KMS-11 (cell line): ENCODE data around the gene TWIST2.

Experiments used
- H2AFZ ChIP-seq: fragments of 200-600 bp; sonication (generic); 2 replicates; pipeline ENCODE4 v1.6.1; 2016; ENCODE audit warnings: antibody characterized with exemption, mixed run types, low read depth
- H3K27ac ChIP-seq: fragments of 200-600 bp; sonication (generic); 2 replicates; pipeline ENCODE4 v1.6.1; 2016; ENCODE audit warnings: mild to moderate bottlenecking, mixed run types
- H3K27me3 ChIP-seq: fragments of 200-600 bp; sonication (generic); 2 replicates; pipeline ENCODE4 v1.6.1; 2017; ENCODE audit warnings: mild to moderate bottlenecking, low read depth, mixed run types, moderate library complexity; ENCODE audit not compliant: insufficient read depth
- H3K36me3 ChIP-seq: fragments of 200-600 bp; sonication (generic); 2 replicates; pipeline ENCODE4 v1.6.1; 2017; ENCODE audit warnings: mild to moderate bottlenecking, mixed run types; ENCODE audit not compliant: insufficient read depth
- H3K4me1 ChIP-seq: fragments of 200-600 bp; sonication (generic); 2 replicates; pipeline ENCODE4 v1.6.1; 2016; ENCODE audit warnings: mild to moderate bottlenecking, low read depth, mixed run types; ENCODE audit not compliant: poor library complexity, severe bottlenecking
- H3K4me2 ChIP-seq: fragments of 200-600 bp; sonication (generic); 2 replicates; pipeline ENCODE4 v1.7.0; 2016; ENCODE audit warnings: mild to moderate bottlenecking, mixed run types
- H3K4me3 ChIP-seq: fragments of 200-600 bp; sonication (generic); IDR thresholded peaks from 2 replicates; pipeline ENCODE4 v1.6.1; 2017; ENCODE audit warnings: low read depth, low read length, mixed read lengths; ENCODE audit not compliant: insufficient read depth
- H3K79me2 ChIP-seq: fragments of 200-600 bp; sonication (generic); 2 replicates; pipeline ENCODE4 v1.6.1; 2016; ENCODE audit warnings: low read depth, mixed run types; ENCODE audit not compliant: insufficient read depth
- H3K9ac ChIP-seq: fragments of 200-600 bp; sonication (generic); 2 replicates; pipeline ENCODE4 v1.6.1; 2016; ENCODE audit warnings: mild to moderate bottlenecking, mixed run types
- H4K20me1 ChIP-seq: fragments of 200-600 bp; sonication (generic); 2 replicates; pipeline ENCODE4 v1.6.1; 2016; ENCODE audit warnings: mild to moderate bottlenecking, mixed run types; ENCODE audit not compliant: insufficient read depth
- CTCF ChIP-seq: fragments of 200-600 bp; sonication (generic); conservative IDR thresholded peaks from 2 replicates; pipeline ENCODE4 v1.6.1; 2017; ENCODE audit warnings: low read depth, mild to moderate bottlenecking, antibody characterized with exemption, low read length, moderate library complexity, mixed read lengths

Gene TWIST2

GRCh38 chr2:238834982-238835381 is 12.9 kb upstream of the TWIST2 start:
- H3K79me2 ChIP-seq, result no peaks in the 10 kb centered on the region
- TF ChIP-seq CTCF, result no peak
- H3K36me3 ChIP-seq, result no peaks in the 10 kb centered on the region
- no peak overlapping the region for H3K4me3 ChIP-seq
- H3K27ac ChIP-seq, result no peak overlapping the region
- H3K27me3 ChIP-seq, result no peaks in the 10 kb centered on the region
- no peaks in the 10 kb centered on the region for H3K4me1 ChIP-seq
- H4K20me1 ChIP-seq, result no peaks in the 10 kb centered on the region
- H2AFZ ChIP-seq, result no peak overlapping the region
- no peak overlapping the region for H3K9ac ChIP-seq
- H3K4me2 ChIP-seq, result no peak overlapping the region

- no peaks in the 10 kb centered on the region for H3K79me2 ChIP-seq
- no peaks in the 10 kb centered on the region for H3K27me3 ChIP-seq
- H3K36me3 ChIP-seq, result no peaks in the 10 kb centered on the region
- no peak for TF ChIP-seq CTCF
- H4K20me1 ChIP-seq, result no peaks in the 10 kb centered on the region
- H3K27ac ChIP-seq, result no peak overlapping the region
- no peak overlapping the region for H3K4me3 ChIP-seq
- H3K9ac ChIP-seq, result no peak overlapping the region
- H3K4me2 ChIP-seq, result no peak overlapping the region
- no peaks in the 10 kb centered on the region for H3K4me1 ChIP-seq
- H2AFZ ChIP-seq, result no peak overlapping the region
These were observed 12.1 kb upstream of the TWIST2 start for GRCh38 chr2:238835726-238836301.

- Histone ChIP-seq H3K4me2 (no peak overlapping the region), H3K4me1 (no peaks in the 10 kb centered on the region), H3K9ac (no peak overlapping the region), H4K20me1 (no peaks in the 10 kb centered on the region), H3K27ac (no peak overlapping the region), H2AFZ (no peak overlapping the region), H3K36me3 (no peaks in the 10 kb centered on the region), H3K79me2 (no peaks in the 10 kb centered on the region), H3K4me3 (no peak overlapping the region), H3K27me3 (0 out of 2 replicates have a peak, but pooled peaks cover 2% of the 10 kb centered on the region)
- TF ChIP-seq CTCF, result no peak
These were observed 9.0 kb upstream of the TWIST2 start for GRCh38 chr2:238838786-238839327.

- Histone ChIP-seq H3K4me3 (no peak overlapping the region), H3K36me3 (no peaks in the 10 kb centered on the region), H4K20me1 (no peaks in the 10 kb centered on the region), H2AFZ (no peak overlapping the region), H3K4me1 (no peaks in the 10 kb centered on the region), H3K79me2 (no peaks in the 10 kb centered on the region), H3K27ac (no peak overlapping the region), H3K4me2 (no peak overlapping the region), H3K9ac (no peak overlapping the region), H3K27me3 (0 out of 2 replicates have a peak, but pooled peaks cover 3% of the 10 kb centered on the region)
- no peak for TF ChIP-seq CTCF
These were observed 8.5 kb upstream of the TWIST2 start for GRCh38 chr2:238839428-238839827.
